HAP-1 (cell line): Measurements from ENCODE around the gene RASL11B.
"Not testable (repeated sequence)": the region's sequence is repeated elsewhere in the genome, so short reads cannot be mapped to it uniquely, and the experiment has no call there.

Experiments used
- DNase-seq, 2 experiments: peaks; one replicate each; pipeline ENCODE4 v3.0.0-alpha.2; 2016 to 2020; ENCODE audit warnings: low spot score in 2 of 2
- H3K27me3 ChIP-seq: fragments of 250-450 bp; sonication (Bioruptor Pico); 2 replicates; pipeline ENCODE4 v1.5.1; 2020; ENCODE audit warnings: low read depth, mild to moderate bottlenecking, moderate library complexity
- H3K36me3 ChIP-seq: fragments of 250-450 bp; sonication (Bioruptor Pico); replicated peaks from 2 replicates; pipeline ENCODE4 v1.5.1; 2020; ENCODE audit warnings: mild to moderate bottlenecking
- H3K4me1 ChIP-seq: fragments of 250-450 bp; sonication (Bioruptor Pico); 2 replicates; pipeline ENCODE4 v1.5.1; 2020; ENCODE audit warnings: mild to moderate bottlenecking
- H3K4me3 ChIP-seq: fragments of 250-450 bp; sonication (Bioruptor Pico); 2 replicates; pipeline ENCODE4 v1.5.1; 2020; ENCODE audit warnings: mild to moderate bottlenecking, moderate library complexity
- H3K9me3 ChIP-seq: fragments of 250-450 bp; sonication (Bioruptor Pico); 2 replicates; pipeline ENCODE4 v1.5.1; 2020; ENCODE audit warnings: mild to moderate bottlenecking, moderate library complexity
- in situ Hi-C: fragments of 300-500 bp; cut with MboI; formaldehyde crosslinking; loops from 3 replicates; pipeline ENCODE4 v1.14.3; 2020; ENCODE audit warnings: low sequenced_read_pairs, inconsistent platforms, mixed read lengths

RASL11B gene, protein sequence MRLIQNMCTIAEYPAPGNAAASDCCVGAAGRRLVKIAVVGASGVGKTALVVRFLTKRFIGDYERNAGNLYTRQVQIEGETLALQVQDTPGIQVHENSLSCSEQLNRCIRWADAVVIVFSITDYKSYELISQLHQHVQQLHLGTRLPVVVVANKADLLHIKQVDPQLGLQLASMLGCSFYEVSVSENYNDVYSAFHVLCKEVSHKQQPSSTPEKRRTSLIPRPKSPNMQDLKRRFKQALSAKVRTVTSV

DNA sequence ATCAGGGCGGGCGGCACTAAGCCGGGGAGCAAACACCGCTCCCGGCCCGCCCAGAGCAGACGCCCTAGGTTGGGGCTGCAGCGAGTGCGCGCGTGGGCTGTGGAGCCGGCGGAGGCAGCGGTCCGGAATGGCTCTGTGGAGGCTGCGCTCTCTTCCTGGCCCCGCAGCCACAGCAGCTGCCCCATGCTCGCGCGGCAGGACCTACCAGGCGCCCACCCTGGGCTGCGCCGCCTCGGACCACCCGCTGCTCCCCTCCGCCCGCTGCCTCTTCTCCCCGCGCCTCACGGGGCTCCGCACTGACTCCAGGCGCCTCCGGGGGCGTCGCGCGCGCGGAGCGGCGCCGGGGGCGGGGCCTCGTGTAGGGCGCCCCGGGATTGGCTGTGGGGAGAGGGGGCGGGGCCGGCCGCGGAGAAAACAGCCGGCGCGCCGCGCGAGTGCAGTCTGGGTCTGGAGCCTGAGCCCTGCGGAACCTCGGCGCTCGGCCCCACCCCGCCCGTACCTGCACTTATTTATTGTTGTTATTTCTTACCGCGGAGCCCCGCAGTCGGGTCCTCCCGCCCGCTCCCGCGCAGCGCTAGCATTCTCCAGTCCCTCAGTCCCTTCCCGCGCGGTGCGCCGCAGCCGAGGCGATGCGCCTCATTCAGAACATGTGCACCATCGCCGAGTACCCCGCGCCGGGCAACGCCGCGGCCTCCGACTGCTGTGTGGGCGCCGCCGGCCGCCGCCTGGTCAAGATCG, at the start of gene RASL11B:
TSS of gene RASL11B (plus strand) at position 439 of the 738 bp plus-strand sequence. CDS start at position 630, 191 bp downstream.
- in situ Hi-C loops = no loop called here
- DNase-seq = peak; percentile 58 to 89
- H3K4me3 ChIP-seq = peak within 1 kb of the TSS; percentile 47
- no peaks in the 10 kb centered on the region for H3K27me3 ChIP-seq
- H3K36me3 ChIP-seq = no peaks in the 10 kb centered on the region; the same call in 1 of the 2 replicates
- H3K4me1 ChIP-seq = peaks cover 2% of the 10 kb centered on the region; the same call in 1 of the 2 replicates
- H3K9me3 ChIP-seq = no peaks in the 10 kb centered on the region; the same call in 1 of the 2 replicates

DNA sequence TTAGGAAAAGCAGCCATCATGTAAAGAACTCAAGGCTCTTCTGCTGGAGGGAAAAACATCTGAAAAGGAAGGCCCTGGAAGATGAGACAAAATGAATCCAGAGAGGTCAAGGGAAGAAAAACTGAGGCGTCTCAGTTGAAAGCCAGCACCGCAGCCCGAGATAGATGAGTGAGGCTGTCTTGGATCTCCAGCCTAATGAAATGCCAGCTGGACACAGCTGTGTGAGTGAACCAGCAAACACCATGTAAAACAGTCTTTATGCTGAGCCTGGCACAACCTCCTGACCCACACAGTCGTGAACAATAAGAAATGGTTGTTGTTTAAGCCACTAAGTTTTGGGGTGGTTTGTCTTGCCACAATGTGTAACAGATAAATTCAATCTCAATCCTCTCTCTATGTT, 48.6 kb upstream of the RASL11B start:
- no peaks in the 10 kb centered on the region for H3K4me1 ChIP-seq
- in situ Hi-C loops = no loop called here
- H3K36me3 ChIP-seq = no peaks in the 10 kb centered on the region
- H3K9me3 ChIP-seq = no peaks in the 10 kb centered on the region
- no peaks in the 10 kb centered on the region for H3K27me3 ChIP-seq
- DNase-seq = no peak
- H3K4me3 ChIP-seq = no peak overlapping the region

DNA sequence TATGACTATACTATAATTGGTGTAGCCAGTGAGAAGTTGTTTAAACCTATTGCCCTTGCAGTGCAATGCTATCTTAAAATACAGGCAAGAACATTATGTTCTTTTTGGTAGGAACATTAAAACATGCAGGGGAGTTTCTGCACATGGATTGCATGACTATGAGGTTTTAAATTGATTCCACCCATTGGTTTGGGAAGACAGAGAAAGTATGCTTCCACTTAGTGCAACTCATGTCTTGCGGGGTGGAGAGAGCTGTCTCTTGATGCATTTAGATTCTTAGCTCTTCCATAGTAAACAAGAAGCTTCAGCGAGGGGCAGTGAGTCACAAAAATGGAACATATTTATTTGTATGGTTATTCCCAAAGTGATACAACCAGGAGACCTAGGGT, 39.5 kb upstream of the RASL11B start:
- in situ Hi-C loops = no loop called here
- Histone ChIP-seq H3K9me3 (no peaks in the 10 kb centered on the region), H3K4me3 (no peak overlapping the region), H3K27me3 (no peaks in the 10 kb centered on the region), H3K4me1 (no peaks in the 10 kb centered on the region), H3K36me3 (no peaks in the 10 kb centered on the region)
- DNase-seq = no peak

DNA sequence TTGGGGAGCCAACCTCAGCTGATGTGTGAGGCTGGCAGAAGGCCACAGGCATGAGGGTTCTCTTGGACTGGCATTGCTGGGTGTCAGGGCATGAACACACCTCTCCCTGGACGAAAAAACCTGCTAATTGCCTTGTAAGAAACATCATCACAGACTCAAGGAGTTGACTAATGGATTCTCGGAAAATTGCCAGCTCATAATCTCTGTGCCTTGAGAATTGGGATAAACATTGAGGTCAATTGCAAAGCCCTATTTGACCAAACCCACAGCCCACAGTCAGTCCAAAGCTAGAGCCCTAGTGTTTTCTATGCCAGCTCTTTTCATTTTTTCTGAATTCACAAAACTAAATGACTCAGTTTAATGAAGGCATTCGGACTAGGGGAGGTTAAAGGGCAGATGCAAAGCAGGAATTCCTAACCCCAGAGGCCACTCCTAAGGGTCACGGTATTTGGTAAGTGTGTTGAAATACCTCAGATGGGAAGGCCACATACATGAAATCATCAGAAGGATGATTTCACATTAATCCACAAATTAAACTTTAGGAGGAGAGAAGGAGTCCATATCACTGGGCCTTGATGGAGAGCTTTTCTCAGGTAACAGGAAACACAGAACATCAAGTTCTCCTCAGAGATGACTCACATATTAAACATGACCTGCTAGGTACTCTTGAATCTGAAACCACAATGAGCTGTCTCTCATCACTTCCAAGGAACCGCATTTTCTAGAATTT, 39.0 kb upstream of the RASL11B start:
- Histone ChIP-seq H3K36me3 (no peaks in the 10 kb centered on the region), H3K9me3 (no peaks in the 10 kb centered on the region), H3K4me3 (no peak overlapping the region), H3K4me1 (no peaks in the 10 kb centered on the region), H3K27me3 (no peaks in the 10 kb centered on the region)
- in situ Hi-C loops = no loop called here
- no peak for DNase-seq

DNA sequence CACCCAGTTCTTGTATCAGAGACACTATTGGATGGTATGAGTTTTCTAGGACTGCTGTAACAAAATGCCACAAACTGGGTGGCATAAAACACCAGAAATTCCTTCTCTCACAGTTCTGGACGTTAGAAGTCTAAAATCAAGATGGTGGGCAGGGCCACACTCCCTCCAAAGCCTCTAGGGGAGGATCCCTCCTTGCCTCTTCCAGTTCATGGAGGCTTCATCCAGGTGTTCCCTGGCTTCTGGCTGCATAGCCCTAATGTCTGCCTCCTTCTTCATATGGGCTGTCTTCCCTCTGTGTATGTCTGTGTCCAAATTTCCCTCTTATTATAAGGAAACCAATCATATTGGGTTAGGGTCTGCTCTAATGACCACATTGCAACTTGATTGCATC, 38.4 kb upstream of the RASL11B start:
- Histone ChIP-seq H3K27me3 (no peaks in the 10 kb centered on the region), H3K9me3 (no peaks in the 10 kb centered on the region), H3K4me3 (no peak overlapping the region), H3K4me1 (no peaks in the 10 kb centered on the region), H3K36me3 (no peaks in the 10 kb centered on the region)
- in situ Hi-C loops = no loop called here
- DNase-seq = no peak

DNA sequence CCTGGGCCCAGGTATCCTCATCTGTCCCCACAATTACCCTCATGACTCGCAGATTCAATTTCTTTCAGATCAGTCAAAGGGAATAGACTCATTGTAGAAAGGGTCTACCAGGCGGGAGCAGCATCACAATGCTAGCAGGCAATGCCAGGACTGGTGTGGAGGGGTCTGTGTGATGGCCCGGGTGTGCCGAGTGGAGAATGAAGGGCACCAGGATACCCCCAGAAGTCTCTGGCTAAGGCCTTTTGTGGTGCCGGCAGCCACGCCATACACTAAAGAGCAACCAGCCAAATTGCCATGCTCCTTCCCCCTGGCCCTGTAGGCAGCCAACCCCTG, 37.9 kb upstream of the RASL11B start:
- H3K36me3 ChIP-seq = no peaks in the 10 kb centered on the region
- no peak overlapping the region for H3K4me3 ChIP-seq
- DNase-seq = no peak
- no peaks in the 10 kb centered on the region for H3K27me3 ChIP-seq
- in situ Hi-C loops = no loop called here
- H3K9me3 ChIP-seq = no peaks in the 10 kb centered on the region
- H3K4me1 ChIP-seq = no peaks in the 10 kb centered on the region

DNA sequence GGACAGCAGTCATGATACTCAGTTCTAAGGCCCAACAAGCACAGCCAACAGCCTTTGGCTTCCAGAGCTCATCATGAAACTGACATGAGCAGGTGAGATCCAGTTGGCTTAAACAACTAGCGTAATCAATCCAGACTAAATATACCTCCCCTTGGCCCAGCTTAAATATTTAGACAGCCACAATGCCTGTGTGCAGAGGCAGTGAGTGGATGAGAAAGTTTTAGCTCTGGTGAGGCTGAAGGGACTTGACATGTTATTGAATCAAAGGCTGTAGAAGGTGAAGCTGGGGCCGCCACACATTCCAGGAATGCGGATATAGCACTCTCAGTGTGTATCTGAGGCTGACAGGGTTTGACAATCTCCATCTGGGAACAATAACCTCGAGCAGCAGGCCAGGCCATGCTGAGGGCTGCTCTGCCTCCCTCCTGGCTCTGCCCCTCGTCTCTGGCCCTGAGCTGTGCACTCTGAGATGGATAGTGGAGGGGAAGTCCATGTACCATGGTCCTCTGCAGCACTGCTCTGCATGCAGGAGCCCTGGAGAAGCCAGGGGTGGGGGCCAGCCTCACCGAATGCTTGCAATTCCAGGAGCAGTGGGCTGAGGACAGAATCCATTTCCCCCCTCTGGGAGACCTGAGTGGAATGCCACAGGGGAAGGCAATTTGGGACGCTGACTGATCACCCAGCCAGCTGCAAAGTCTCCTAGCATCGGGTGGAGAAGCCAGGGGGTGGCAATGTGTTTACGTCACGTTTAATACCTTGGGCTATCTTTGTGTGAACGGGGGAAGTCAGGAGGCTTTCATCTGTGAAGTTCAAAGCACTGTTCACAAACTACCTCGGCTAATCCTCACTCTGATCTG, 37.3 kb upstream of the RASL11B start:
- Histone ChIP-seq H3K4me3 (no peak overlapping the region), H3K27me3 (no peaks in the 10 kb centered on the region), H3K9me3 (no peaks in the 10 kb centered on the region), H3K36me3 (no peaks in the 10 kb centered on the region), H3K4me1 (no peaks in the 10 kb centered on the region)
- DNase-seq = no peak
- in situ Hi-C loops = no loop called here

DNA sequence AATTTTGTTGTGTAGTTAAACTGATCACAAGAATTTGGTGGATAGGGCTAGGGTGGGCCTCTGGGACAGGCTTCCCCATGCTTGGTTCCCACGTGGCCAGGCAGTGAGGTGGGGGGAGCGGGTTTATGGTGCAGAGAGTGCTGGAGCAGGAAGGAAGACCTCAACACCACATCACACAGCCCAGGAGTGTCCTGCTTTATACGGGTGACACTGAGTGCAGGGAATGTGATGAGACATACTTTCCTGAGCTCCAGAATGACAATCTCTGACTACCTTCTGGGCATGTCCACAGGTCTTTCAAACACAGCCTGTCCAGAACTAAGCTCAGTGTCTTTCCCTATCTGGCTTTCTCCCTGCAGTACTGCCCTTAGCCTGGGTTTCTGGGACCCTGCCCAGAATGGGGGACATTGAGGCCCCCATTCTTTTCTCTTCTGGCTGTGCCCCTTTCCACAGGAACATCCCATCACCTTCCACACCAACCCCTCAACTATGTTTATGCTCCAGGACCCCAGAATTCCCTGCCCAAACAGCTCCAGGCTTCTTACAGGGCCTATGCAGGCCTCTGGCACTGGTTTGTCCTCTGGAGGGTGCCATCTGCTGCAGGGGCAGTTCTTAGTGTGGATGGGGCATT, 36.5 kb upstream of the RASL11B start:
- Histone ChIP-seq H3K4me3 (no peak overlapping the region), H3K27me3 (no peaks in the 10 kb centered on the region), H3K9me3 (no peaks in the 10 kb centered on the region), H3K4me1 (no peaks in the 10 kb centered on the region), H3K36me3 (no peaks in the 10 kb centered on the region)
- in situ Hi-C loops = no loop called here
- no peak for DNase-seq

DNA sequence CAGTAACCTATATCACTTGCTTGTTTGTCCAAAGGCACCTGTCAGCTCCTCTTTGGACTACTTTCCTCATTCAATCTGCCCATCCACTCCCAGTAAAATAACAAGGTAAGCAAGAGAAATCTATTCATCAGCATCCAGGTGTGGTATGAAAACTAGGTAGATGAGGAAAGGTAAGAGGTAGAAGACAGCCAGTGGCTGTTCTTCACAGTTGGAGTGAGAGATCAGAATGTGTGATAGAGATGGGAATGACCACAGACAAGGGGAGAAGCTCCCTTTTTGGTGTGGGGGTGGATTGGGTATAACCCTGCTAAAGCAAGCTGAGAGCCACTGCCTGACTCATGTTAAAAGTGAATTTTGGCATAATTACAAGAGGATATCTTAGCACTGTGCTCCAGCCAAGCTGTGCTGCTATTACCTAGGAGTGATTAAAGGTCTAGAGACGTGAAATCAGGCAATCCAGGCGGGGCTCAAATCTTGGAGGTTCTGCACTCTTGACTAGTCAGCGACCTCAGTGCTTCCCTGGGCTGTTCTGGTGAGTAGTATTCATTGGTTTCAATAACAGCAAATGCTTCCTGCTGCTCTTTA, 28.1 kb upstream of the RASL11B start:
- Histone ChIP-seq H3K27me3 (no peaks in the 10 kb centered on the region), H3K4me3 (no peak overlapping the region), H3K9me3 (no peaks in the 10 kb centered on the region), H3K36me3 (no peaks in the 10 kb centered on the region), H3K4me1 (no peaks in the 10 kb centered on the region)
- in situ Hi-C loops = no loop called here
- no peak for DNase-seq

DNA sequence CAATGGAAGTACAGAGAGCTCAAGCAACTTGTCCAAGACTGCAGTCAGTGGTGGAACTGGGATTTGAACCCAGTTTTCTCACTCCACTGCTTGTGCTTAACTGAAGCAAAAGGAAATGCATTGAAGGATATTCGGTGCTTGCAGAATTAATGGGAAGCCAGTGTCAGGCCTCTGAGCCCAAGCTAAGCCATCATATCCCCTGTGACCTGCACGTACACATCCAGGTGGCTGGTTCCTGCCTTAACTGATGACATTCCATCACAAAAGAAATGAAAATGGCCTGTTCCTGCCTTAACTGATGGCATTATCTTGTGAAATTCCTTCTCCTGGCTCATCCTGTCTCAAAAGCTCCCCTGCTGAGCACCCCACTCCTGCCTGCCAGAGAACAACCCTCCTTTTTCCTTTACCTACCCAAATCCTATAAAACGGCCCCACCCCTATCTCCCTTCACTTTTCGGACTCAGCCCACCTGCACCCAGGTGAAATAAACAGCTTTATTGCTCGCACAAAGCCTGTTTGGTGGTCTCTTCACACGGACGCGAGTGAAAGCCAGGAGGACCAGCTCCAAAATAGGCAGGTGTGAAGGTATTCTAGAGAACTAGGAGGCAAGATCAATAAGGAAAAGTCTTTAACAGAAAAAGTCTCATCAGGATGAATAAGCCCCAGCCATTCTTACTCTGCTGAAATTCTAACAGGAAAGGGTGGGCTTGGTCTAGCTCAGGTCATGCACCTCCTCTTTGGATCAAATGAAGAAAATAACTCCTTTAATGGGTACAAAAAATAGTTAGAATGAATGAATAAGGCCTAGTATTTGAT, 27.3 kb upstream of the RASL11B start:
- H3K27me3 ChIP-seq, DNase-seq, in situ Hi-C loops, H3K9me3 ChIP-seq, H3K4me1 ChIP-seq, H3K4me3 ChIP-seq, H3K36me3 ChIP-seq: not testable (repeated sequence)

DNA sequence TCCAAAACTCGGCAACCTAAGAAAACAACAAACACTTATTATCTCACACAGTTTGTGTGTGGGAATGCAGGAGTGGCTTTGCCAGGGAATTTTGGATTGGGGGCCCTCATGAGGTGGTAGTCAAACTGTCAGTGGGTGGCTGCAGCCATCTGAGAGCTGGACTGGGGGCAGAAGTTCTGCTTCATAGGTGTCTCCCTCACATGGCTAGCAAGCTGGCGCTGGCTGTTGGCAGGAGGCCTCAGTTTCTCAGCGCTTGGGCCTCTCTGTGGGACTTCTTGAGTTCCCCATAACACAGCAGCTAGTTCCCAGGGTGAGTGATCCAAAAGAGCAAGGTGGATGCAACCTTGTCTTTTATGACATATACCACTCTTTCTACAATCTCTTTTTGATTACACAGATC, 26.0 kb upstream of the RASL11B start:
- in situ Hi-C loops = no loop called here
- Histone ChIP-seq H3K9me3 (no peaks in the 10 kb centered on the region), H3K4me1 (no peaks in the 10 kb centered on the region)

DNA sequence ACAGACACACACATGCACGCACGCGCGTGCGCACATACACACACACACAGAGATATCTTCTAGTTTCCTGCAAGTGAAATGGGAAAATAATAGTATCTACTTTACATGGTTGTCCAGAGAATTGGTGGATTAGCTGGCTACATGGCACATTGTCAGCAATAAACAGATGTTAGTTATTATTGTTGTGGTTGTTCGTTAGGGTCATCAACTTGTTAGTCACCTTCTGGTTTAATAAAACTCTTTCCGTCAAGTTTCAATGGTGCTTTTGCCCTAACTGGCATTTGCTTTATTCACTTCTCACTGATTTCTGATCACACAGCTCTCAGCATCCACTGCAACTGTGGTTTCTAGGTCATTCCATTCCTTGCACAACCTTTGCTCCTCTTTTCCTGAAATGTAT, 25.4 kb upstream of the RASL11B start:
- H3K4me1 ChIP-seq = no peaks in the 10 kb centered on the region
- no peak for DNase-seq
- no peaks in the 10 kb centered on the region for H3K9me3 ChIP-seq
- in situ Hi-C loops = no loop called here
- H3K4me3 ChIP-seq = no peak overlapping the region
- H3K36me3 ChIP-seq = no peaks in the 10 kb centered on the region
- H3K27me3 ChIP-seq = no peaks in the 10 kb centered on the region

More for the DNA sequence above, 26.0 kb upstream of the RASL11B start:
- Histone ChIP-seq H3K27me3 (no peaks in the 10 kb centered on the region), H3K4me3 (no peak overlapping the region), H3K36me3 (no peaks in the 10 kb centered on the region)
- no peak for DNase-seq
